ENCODE measurements around the gene CSMD2.

- no peak for TF ChIP-seq YY1 (IDR thresholded peaks at IDR 0.05; ENCODE audit: insufficient read depth, insufficient read length)
- no peak for TF ChIP-seq SUZ12 (IDR thresholded peaks at IDR 0.05; ENCODE audit: extremely low read depth, insufficient read depth, insufficient read length)
- no peak for TF ChIP-seq ZNF274 (IDR thresholded peaks at IDR 0.05; ENCODE audit: low read depth, low read length)
Measured at GRCh38 chr1:33725037-33725436, 440.0 kb downstream of the CSMD2 start.

Data from NT2/D1 (cell line).